Left colon (tissue), 2 donors: ENCODE measurements around the gene CITED4. TPM values are rescaled to one million over a fixed set of nuclear protein-coding genes. Genes with fewer than 3 reads are reported as not detected.

Source experiments
- ATAC-seq: fragments of 200-7000 bp; cut with Tn5 transposase; one replicate; pipeline ENCODE4 v1.9.1; 2020; ENCODE audit warnings: mild to moderate bottlenecking, moderate library complexity
- DNase-seq, 2 donors: peaks; one replicate each; pipeline ENCODE4 v3.0.0-alpha.2; 2020
- intact Hi-C, 2 donors: fragments of 100-400 bp; cut with DNase I in 1 of 2; cut with micrococcal nuclease in 1 of 2; formaldehyde crosslinking; loops; one replicate each; pipeline versions ENCODE4 v1.11.2 to v1.14.0; 2022; cut with DNase I, micrococcal nuclease
- total RNA-seq, 2 donors: library from RNA; stranded (reverse); fragmentation: NEBNext Ultra II Directional; extraction: Animal tissue kit (Norgen Biotek cat#: 25700); gene quantifications; one replicate each; pipeline ENCODE4 v1.2.1, GENCODE V29; 2021
- donor health status: DM: no; HTN: no; CAD: no.
- donor health status: DM: yes; HTN: yes; CAD: no.

The CITED4 gene
- total RNA-seq, 2 donors from 2014 or later = 4.1 to 5.8 TPM

DNA sequence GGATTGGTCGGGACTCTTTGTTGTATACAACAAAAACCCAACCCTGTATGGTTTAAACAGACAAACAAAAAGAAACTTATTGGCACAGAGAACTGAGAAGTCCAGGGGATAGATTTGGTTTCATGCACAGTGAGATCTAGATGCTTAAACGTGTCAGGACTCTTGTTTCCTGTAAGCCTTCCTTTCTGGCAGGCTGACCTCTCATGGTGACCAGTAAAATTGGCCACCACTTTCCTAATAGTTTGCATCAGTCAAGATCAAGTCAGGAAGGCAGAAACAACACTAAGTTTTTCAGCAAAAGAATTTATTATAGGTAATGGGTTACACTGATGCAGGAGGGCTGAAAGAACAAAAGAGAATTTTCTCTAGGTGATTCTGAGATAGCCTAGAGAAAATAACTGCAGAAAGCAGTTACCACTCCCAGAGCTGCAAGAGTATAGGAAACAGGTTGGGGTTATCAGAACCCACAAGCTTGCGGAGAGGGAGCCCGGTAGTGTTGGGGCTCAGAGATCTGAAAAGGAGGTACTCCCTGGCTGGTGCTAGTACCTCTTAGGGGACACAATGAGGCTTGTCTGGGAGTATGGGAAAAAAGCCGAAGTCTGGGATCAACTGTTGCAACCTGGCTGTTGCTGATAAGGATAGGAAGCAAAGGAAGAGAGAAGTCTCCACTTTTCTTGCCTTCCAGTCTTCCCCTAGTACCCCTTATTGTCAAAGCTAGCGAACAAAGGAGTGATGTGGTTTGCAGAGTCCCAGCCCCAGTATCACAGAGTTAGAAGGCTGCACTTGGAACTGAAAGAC, 21.4 kb downstream of the CITED4 start:
- intact Hi-C loops = loop anchor here (10.0 kb wide), 2 partner anchors 76 to 226 kb away; no protein-coding TSS in a partner anchor
- DNase-seq (no peak), ATAC-seq (no peak)

DNA sequence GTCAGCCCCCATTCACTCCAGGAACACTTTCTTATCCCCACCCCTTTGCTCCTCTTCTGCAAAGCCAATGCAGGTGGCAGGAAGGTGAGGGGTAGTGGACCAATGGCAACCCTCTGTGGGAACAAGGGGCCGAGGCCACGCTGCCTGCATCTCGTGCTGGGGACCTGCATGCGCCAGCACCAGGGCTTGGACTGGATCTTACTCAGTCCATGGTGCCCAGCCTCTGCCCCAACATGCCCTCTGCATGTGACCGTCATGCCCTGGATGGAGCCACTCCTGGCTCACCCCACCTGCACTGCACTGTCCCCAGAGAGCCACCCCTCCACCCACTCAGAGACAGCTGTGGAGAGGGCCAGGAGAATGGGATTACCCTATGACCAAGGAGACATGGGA, 22.2 kb downstream of the CITED4 start:
- DNase-seq (no peak), ATAC-seq (no peak)
- intact Hi-C loops = loop anchor here (10.0 kb wide), 2 partner anchors 75 to 225 kb away; no protein-coding TSS in a partner anchor

GRCh38 chr1:40838980-40839942, 22.9 kb downstream of the CITED4 start:
- intact Hi-C loops = no loop called here
- ATAC-seq = no peak
- no peak for DNase-seq

DNA sequence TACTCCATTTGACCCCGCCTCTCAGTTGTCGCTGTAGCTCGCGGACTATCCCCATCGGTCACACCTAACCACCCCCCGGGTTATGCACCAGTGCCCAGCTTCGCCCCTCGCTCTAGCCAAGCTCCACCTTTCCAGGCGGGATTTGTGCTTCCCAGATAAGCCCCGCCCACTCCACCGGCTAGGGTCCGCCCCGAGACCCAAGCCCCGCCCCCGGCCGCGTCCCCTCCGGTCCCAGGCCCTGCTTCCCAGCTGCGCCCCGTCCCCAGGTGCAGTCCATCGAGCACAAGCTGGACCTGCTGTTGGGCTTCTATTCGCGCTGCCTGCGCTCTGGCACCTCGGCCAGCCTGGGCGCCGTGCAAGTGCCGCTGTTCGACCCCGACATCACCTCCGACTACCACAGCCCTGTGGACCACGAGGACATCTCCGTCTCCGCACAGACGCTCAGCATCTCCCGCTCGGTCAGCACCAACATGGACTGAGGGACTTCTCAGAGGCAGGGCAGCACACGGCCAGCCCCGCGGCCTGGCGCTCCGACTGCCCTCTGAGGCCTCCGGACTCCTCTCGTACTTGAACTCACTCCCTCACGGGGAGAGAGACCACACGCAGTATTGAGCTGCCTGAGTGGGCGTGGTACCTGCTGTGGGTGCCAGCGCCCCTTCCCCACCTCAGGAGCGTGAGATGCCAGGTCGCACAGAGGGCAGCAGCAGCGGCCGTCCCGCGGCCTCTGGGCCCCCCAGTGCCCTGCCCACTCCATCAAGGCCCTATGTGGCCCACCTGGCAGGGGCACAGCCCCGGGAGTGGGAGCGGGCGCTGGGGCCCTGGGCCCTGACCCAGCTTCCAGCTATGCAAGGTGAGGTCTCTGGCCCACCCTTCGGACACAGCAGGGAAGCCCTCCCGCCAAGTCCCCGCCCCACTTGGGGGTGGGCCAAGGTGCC, 23.9 kb downstream of the CITED4 start:
- no peak for ATAC-seq
- DNase-seq = no peak
- intact Hi-C loops = no loop called here

DNA sequence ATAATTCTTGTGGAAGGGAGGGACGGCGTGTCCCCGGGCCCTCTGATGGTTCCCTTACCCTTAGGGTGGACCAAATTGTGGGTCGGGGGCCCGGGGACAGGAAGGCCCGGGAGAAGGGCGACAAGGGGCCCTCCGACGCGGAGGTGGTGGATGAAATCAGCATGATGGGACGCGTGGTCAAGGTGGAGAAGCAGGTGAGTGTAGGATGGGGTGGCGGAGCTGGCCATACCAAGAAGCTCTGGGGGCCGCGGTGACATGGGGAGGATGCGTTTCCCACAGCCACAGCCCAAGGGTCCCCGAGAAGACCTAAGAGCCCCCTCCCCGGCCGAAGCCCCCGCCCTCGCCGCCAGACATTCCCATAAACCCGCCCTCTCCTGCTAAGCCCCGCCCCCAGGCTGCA, 24.6 kb downstream of the CITED4 start:
- DNase-seq = no peak
- intact Hi-C loops = no loop called here
- no peak for ATAC-seq

- ATAC-seq (no peak), DNase-seq (no peak)
- intact Hi-C loops = no loop called here
Observed at GRCh38 chr1:40836283-40836682, 25.9 kb downstream of the CITED4 start.

GRCh38 chr1:40834968-40835545, 27.1 kb downstream of the CITED4 start:
- ATAC-seq (no peak), DNase-seq (no peak)
- intact Hi-C loops = no loop called here

DNA sequence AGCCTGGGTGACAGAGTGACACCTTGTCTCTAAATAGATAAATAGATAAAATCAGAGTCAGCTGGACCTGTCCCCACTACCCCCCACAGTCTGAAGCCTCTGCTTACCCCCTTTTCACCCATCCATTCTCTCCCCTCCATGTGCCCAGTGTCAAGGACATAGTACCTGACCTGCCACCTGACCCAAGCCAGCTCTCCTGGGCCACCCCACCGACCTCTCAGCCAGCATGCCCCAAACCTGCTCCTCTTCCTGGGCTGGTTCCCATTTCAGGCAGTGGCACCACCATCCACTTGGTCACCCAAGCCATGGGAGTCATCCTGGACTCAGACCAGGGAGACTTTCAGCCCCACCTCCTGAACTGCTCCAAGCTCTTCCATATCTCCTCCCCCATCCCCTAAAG, 28.2 kb downstream of the CITED4 start:
- DNase-seq = no peak
- intact Hi-C loops = no loop called here
- no peak for ATAC-seq

DNA sequence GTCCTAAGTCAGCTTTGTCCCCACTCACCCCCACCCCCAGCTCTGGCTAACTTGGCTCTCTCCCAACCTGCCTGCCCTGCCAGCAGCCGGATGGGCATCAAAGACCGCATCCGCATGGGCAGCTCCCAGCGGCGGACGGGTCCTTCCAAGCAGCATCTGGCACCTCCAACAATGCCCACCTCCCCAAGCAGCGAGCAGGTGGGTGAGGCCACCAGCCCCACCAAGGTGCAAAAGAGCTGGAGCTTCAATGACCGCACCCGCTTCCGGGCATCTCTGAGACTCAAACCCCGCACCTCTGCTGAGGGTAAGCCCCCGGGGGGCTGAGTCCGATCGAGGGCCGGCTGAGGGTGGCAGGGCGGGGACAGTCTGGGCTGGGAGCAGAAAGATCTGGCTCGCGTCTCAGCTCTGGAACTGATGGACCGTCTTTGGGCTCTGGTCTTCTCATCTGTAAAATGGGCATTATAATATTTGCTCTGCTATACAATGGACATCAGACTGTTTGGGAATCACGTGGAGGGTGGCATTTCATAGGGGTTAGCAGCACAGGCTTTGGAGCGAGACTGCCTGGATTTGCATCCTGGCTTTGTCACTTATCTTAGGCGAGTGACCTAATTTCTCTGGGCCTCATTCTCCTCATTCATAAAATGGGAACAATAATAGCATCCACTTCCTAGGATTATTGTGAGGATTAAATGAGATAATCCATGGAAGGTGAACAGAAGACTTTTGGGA, 31.0 kb downstream of the CITED4 start:
- intact Hi-C loops = no loop called here
- no peak for ATAC-seq
- DNase-seq = no peak

DNA sequence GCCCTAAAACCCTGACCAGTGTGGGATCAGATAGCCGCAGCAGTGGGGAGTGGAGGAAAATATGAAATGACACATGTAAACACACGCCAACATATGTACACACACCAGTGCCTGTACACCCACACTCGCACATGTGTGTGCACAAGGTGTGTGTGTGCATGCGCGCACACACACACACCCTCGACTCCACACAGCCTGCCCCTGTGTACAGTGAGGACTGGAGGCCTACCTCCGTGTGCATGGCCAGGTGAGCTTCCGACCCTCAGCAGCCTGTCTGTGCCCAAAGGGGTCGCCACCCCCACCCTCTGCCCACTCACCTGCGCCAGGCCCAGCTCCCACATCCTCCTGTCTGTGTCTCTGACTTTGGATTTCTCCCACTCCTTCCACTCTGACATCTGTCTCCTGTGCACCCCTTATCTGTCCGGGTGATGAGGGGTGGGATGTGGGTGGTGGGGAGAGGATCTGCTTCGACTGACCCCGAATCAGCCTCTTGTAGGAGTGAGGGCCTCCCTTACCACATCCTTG, 31.7 kb downstream of the CITED4 start:
- intact Hi-C loops = no loop called here
- ATAC-seq (no peak), DNase-seq (no peak)

- intact Hi-C loops = no loop called here
- no peak for ATAC-seq
- no peak for DNase-seq
Observed at GRCh38 chr1:40829631-40830245, 32.4 kb downstream of the CITED4 start.

DNA sequence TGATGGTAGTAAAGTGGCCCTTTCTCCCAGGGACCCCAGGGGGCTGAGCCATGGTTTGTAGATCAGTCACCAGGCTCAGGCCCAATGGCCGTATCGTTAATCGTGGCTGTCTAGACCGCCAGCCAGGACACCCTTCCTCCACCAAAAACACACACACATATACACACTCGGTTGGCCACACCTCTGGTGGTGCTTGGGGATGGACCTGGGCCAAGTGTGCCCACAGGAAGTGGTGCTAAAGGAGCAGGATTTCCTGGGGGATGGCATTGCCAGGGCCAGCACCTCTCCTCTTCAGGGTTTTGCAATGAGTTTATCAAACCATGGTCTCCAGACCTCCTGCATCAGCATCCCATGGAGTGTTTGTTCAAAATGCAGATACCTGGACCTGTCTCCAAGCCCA, 36.2 kb downstream of the CITED4 start:
- ATAC-seq (no peak), DNase-seq (no peak)
- intact Hi-C loops = no loop called here

DNA sequence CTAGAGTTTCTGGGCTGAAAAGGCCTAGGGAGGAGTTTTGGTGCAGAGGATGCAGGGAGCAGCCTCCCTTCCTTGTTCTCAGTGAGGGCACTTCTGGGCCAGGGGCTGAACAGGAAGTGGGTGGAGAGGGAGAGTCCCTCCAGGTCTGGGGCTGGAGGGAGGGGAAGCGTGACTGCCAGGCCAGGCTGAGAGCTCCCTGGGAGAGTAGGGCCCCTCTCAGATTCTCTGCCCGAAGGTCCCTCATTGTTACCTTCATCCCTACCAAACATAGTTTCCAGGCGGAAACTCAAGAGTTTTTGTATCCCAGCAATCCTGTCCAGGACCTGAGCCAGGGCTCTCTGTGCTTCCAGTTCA, 36.8 kb downstream of the CITED4 start:
- DNase-seq (no peak), ATAC-seq (no peak)
- intact Hi-C loops = no loop called here

DNA sequence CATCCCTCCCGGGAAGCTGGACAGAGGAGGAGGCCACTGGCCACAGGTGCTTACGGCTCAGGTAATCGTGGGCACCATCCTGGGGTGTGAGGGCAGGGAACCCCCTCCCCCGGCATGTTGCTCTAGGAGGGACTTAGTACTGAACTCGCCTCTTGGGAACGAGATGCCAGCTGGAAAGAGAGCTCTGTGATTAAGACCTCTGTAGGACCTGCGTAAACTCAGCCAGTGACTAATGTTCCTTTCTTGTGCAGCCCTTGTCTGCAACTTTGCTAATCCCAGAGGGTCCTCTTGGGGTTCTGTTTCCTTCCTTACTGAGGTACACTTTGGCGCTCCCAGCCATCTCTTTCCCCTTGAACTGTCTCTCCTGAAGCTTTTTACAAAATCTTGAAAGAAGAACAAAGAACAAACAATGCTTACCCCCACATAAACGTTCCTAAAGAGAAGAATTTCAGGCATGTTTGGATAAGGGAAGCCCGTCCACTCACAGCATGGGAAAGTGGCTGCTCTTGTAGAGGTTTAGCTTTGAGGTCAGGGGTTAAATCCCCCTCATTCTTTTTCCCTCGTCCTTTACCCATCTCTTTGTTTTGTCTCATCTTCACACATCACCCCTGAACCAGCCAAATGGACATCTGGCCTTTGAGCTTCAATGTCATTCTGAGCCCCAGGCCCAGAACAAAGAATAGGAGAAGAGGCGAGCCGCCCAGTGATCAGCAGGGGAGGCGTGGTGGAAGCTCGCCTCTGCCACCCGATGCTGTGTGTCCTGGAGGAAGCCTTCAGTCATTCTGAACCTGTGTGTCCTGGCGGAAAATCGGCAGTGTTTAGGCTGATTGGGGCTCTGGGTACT, 37.4 kb downstream of the CITED4 start:
- DNase-seq (no peak), ATAC-seq (no peak)
- intact Hi-C loops = no loop called here

DNA sequence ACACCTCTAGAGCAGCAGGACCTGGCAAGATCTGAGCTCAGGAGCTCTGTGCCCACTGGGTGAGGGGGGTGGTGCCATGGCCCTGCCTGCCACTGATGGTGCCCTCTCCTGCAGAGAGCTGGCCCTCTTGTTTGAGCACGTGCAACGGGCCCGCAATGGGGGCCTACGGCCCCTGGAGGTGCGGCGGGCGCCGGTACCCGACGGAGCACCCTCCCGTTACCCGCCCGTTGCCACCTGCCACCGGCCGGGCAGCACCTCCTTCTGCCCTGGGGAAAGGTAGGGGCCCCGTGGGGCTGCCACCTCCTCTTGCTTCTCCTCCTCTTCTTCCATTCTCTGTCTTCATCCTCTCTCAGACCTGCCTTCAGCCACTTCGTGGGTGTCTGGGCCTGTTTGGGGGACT, 38.2 kb downstream of the CITED4 start:
- DNase-seq (no peak), ATAC-seq (no peak)
- intact Hi-C loops = no loop called here

- ATAC-seq (no peak), DNase-seq (no peak)
- intact Hi-C loops = no loop called here
Observed at GRCh38 chr1:40823345-40823744, 38.8 kb downstream of the CITED4 start.

DNA sequence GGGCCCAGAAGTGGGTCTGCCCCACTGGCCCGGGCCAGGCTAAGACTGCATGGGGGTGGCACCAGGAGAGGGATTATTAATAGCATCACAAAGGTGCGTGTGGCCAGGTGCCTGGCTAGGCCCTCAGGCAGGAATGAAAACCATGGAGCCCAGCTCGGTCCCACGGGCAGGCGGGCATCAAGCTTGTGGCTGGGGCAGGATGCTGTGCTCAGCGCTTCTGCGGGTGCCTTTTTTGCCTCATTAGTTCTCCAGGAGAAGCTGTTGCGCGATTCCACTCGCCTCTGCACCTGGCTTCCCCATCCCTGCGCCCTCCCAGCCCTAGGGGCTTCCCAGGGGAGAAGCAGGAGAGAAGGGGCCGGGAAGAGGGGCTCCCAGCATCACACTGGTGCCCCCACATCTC, 39.3 kb downstream of the CITED4 start:
- no peak for ATAC-seq
- intact Hi-C loops = no loop called here
- no peak for DNase-seq
